Karpas-422 (cell line): ENCODE results near the gene SCN5A. TPM values are rescaled to one million over a fixed set of nuclear protein-coding genes. Genes with fewer than 3 reads are reported as not detected.

Source experiments
- DNase-seq: peaks from one replicate; pipeline ENCODE4 v3.0.0-alpha.2; 2015
- H2AFZ ChIP-seq: fragments of 200-600 bp; sonication (generic); 2 replicates; pipeline ENCODE4 v1.6.1; 2014; ENCODE audit warnings: antibody characterized with exemption, low read length, mixed read lengths
- H3K27ac ChIP-seq: fragments of 200-600 bp; sonication (generic); 2 replicates; pipeline ENCODE4 v1.5.1; 2014; ENCODE audit warnings: mild to moderate bottlenecking, low read length, moderate library complexity
- H3K27me3 ChIP-seq: fragments of 200-600 bp; sonication (generic); 2 replicates; pipeline ENCODE4 v1.6.1; 2014; ENCODE audit warnings: low read length, mixed read lengths
- H3K36me3 ChIP-seq: fragments of 200-600 bp; sonication (generic); 2 replicates; pipeline ENCODE4 v1.6.1; 2014; ENCODE audit warnings: low read length, mixed read lengths; ENCODE audit not compliant: insufficient read depth
- H3K4me1 ChIP-seq: fragments of 200-600 bp; sonication (generic); 2 replicates; pipeline ENCODE4 v1.6.1; 2014; ENCODE audit warnings: mild to moderate bottlenecking, low read length, mixed read lengths
- H3K4me2 ChIP-seq: fragments of 200-600 bp; sonication (generic); 2 replicates; pipeline ENCODE4 v1.6.1; 2014; ENCODE audit warnings: low read length, low read depth, mild to moderate bottlenecking; ENCODE audit not compliant: poor library complexity, severe bottlenecking
- H3K4me3 ChIP-seq: fragments of 200-600 bp; sonication (generic); 2 replicates; pipeline ENCODE4 v1.5.1; 2014; ENCODE audit warnings: mild to moderate bottlenecking, antibody characterized with exemption, low read length, mixed read lengths
- H3K79me2 ChIP-seq: fragments of 200-600 bp; sonication (generic); 2 replicates; pipeline ENCODE4 v1.6.1; 2014; ENCODE audit warnings: mild to moderate bottlenecking, low read length, mixed read lengths
- H3K9ac ChIP-seq: fragments of 200-600 bp; sonication (generic); 2 replicates; pipeline ENCODE4 v1.6.0; 2014; ENCODE audit warnings: low read length
- H3K9me2 ChIP-seq: fragments of 200-600 bp; sonication (generic), shearing (Covaris generic); replicated peaks from 2 replicates; pipeline ENCODE4 v1.6.0; 2014; ENCODE audit warnings: mild to moderate bottlenecking, low read length, moderate library complexity; ENCODE audit not compliant: insufficient read depth
- H3K9me3 ChIP-seq: fragments of 300-700, 200-600 bp; sonication (generic); 2 replicates; pipeline ENCODE4 v1.6.1; 2014; ENCODE audit warnings: low read length, mixed read lengths
- H4K20me1 ChIP-seq: fragments of 200-600 bp; sonication (generic); 2 replicates; pipeline ENCODE4 v1.6.1; 2014; ENCODE audit warnings: mild to moderate bottlenecking, antibody characterized with exemption, low read length, low read depth; ENCODE audit not compliant: insufficient read depth
- total RNA-seq: library from RNA; depleted of rRNA; stranded (reverse); fragments of >200 nt; shearing (Covaris generic); gene quantifications from 2 replicates; pipeline ENCODE4 v1.2.3, GENCODE V29; 2014; ENCODE audit warnings: low replicate concordance

SCN5A gene
- total RNA-seq, 1 experiment from 2014 or later: not detected

DNA sequence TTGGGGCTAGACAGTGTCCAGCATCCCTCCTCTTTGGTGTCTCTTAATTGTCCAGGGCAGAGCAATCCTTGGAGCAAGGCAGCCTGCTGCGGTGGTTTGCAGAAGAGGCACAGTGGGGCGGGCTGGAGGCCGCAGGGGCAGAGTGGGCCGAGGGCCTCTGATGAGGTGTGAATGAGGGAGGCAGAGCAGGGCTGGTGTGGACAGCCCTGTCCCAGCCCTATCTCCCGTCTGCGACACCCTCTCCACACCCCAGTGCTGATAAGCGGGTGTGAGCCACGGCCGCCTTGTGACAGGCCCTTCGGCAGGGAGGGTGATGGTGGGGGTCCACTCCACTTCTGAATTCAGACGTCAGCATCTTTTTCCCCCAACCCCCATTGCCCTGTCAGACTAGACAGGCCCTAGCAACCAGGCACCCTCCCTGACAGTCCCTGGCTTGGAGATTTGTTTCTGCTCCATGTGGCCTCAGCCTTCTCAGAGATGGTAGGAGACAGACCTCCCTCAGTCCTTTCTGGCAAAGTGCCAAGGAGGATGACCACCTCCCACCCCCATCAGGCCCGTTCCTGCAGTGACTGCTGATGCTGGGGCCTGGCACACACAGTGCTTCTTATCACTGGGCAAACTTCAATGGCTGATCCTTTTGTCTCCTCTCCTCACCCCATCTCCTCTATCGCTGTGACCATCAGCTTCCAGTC, 116.1 kb downstream of the SCN5A start:
- Histone ChIP-seq H3K79me2 (no peaks in the 10 kb centered on the region), H3K27me3 (no peaks in the 10 kb centered on the region), H3K9me3 (no peaks in the 10 kb centered on the region), H2AFZ (no peak overlapping the region), H3K9ac (no peak overlapping the region), H3K9me2 (no peaks in the 10 kb centered on the region), H3K36me3 (no peaks in the 10 kb centered on the region), H4K20me1 (no peaks in the 10 kb centered on the region), H3K27ac (no peak overlapping the region), H3K4me2 (no peak overlapping the region), H3K4me1 (no peaks in the 10 kb centered on the region), H3K4me3 (no peak overlapping the region)
- DNase-seq: no peak

DNA sequence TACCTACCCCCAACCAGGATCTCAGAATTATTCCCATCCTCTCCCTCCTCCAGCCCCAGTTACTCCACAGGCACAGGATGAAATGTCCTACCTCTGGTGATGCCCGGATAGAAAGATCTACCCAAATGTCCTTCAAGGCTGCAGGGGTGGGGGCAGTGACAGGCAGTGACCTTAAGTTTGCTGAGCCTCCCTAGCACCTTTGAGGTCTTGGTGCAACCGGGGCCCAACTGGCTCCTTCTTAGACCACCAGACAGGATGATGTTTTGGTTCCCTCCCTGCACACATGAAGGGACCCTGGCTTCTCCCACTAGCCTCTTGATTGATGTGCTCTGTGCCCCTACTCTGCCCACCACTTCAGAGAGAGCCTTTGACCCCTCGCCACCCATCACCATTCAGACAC, 117.0 kb downstream of the SCN5A start:
- H3K9me3 ChIP-seq: no peaks in the 10 kb centered on the region
- no peak overlapping the region for H3K4me3 ChIP-seq
- H3K4me2 ChIP-seq: no peak overlapping the region
- no peaks in the 10 kb centered on the region for H3K4me1 ChIP-seq
- H3K27ac ChIP-seq: no peak overlapping the region
- no peaks in the 10 kb centered on the region for H3K9me2 ChIP-seq
- no peaks in the 10 kb centered on the region for H3K79me2 ChIP-seq
- H3K27me3 ChIP-seq: no peaks in the 10 kb centered on the region
- H4K20me1 ChIP-seq: no peaks in the 10 kb centered on the region
- no peak overlapping the region for H3K9ac ChIP-seq
- peaks cover 4% of the 10 kb centered on the region; the same call in 1 of the 2 replicates for H3K36me3 ChIP-seq
- DNase-seq: no peak
- no peak overlapping the region for H2AFZ ChIP-seq

DNA sequence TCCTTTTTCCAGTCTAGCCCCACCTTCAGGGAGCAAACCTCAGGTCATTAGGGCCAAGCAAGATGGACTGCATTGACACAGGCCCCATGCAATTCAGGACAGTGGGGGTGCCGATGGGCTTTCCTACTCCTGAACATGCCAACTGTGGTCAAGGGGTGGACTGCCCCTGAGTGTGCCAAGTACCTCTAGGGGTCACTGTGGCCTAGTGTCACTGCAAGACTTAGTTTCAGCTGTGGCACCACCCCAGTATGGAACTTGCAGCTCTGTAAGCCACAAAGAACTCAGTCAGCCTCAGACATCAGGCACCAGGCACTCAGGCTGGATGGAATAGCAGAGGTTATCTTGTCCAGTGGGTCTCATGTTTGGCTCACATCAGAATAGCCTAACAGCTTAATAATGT, 121.0 kb downstream of the SCN5A start:
- Histone ChIP-seq H3K36me3 (peaks cover 24% of the 10 kb centered on the region; the same call in 1 of the 2 replicates), H3K27ac (no peak overlapping the region), H3K9me2 (no peaks in the 10 kb centered on the region), H2AFZ (no peak overlapping the region), H3K9ac (no peak overlapping the region), H3K27me3 (no peaks in the 10 kb centered on the region), H4K20me1 (no peaks in the 10 kb centered on the region), H3K4me1 (no peaks in the 10 kb centered on the region), H3K4me2 (no peak overlapping the region), H3K79me2 (no peaks in the 10 kb centered on the region), H3K9me3 (no peaks in the 10 kb centered on the region), H3K4me3 (no peak overlapping the region)
- peak; percentile 48 for DNase-seq

DNA sequence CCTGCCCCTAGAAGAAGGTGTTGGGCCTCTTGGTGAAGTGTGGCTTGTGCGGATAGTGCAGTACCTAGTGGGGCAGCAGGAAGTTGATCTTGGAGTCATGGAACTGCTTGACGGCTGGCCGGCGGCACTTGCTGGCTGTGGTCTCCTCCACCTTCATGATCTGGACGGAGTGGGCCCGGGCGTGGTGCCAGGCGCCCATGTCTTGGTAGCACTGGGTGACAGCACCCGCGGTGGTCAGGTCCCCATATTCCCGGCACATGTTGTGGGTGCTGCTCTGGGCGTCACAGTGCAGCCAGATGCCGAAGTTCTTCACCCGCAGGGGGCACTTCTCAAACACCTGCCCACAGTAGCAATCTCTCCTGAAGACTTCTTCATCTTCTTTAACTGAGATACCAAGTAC, 122.7 kb downstream of the SCN5A start:
- H3K9me2 ChIP-seq: no peaks in the 10 kb centered on the region
- no peak overlapping the region for H3K9ac ChIP-seq
- H3K27me3 ChIP-seq: no peaks in the 10 kb centered on the region
- no peak overlapping the region for H3K4me3 ChIP-seq
- H3K79me2 ChIP-seq: 0 out of 2 replicates have a peak, but pooled peaks cover under 1% of the 10 kb centered on the region
- H3K4me2 ChIP-seq: no peak overlapping the region
- H3K4me1 ChIP-seq: no peaks in the 10 kb centered on the region
- H3K36me3 ChIP-seq: peaks cover 34% of the 10 kb centered on the region; the same call in 1 of the 2 replicates
- H3K27ac ChIP-seq: no peak overlapping the region
- H4K20me1 ChIP-seq: no peaks in the 10 kb centered on the region
- H3K9me3 ChIP-seq: no peaks in the 10 kb centered on the region
- H2AFZ ChIP-seq: no peak overlapping the region
- no peak for DNase-seq

DNA sequence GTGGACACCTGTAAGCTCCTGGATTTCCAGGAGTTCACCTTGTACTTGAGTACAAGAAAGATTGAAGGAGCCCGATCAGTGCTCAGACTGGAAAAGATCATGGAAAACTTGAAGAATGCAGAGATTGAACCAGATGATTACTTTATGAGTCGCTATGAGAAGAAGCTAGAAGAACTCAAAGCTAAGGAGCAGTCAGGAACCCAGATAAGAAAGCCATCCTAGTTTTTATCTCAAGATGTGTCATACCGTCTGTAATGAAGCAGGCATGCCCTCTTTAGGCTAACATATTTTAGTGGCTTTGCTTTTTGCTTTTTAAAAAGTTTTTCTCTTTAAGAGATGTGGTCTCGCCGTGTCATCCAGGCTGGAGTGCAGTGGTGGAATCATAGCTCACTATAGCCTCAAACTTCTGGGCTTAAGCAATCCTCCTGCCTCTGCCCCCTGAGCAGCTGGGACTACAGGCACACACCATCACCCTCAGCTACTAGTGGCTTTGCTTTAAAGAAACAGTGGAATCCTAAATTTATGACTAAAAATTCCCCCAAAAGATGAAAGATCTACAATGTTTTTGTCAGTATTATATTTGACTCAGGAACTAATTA, 125.2 kb downstream of the SCN5A start:
- Histone ChIP-seq H3K79me2 (0 out of 2 replicates have a peak, but pooled peaks cover 4% of the 10 kb centered on the region), H4K20me1 (0 out of 2 replicates have a peak, but pooled peaks cover 3% of the 10 kb centered on the region), H3K4me2 (no peak overlapping the region), H3K27ac (no peak overlapping the region), H3K4me3 (no peak overlapping the region), H2AFZ (no peak overlapping the region), H3K9ac (no peak overlapping the region), H3K9me2 (no peaks in the 10 kb centered on the region), H3K27me3 (no peaks in the 10 kb centered on the region), H3K9me3 (no peaks in the 10 kb centered on the region), H3K36me3 (peaks cover 37% of the 10 kb centered on the region; the same call in 1 of the 2 replicates), H3K4me1 (no peaks in the 10 kb centered on the region)
- no peak for DNase-seq

DNA sequence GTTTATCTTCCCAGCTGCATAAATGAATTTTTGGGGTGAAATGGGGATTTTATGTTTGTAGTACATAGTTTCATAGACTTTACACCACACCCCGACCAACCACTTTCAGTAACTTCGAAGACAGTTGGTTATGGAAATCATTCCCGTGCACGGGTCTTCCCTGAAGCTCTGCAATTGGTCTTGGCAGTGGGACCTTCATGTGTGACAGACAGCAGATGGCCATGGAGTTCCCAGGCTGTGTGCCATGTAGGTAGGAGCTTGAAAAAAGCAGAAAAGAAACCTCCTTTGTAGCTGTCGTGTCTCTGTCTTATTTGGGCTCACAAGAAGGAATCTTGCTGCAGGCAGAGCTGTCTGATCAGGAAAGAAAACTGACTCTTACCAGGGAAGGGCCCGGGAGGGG, 127.5 kb downstream of the SCN5A start:
- Histone ChIP-seq H3K4me1 (no peaks in the 10 kb centered on the region), H3K9me2 (no peaks in the 10 kb centered on the region), H3K4me3 (no peak overlapping the region), H3K9ac (no peak overlapping the region), H3K9me3 (no peaks in the 10 kb centered on the region), H3K27ac (no peak overlapping the region), H3K36me3 (peaks cover 34% of the 10 kb centered on the region; the same call in 1 of the 2 replicates), H2AFZ (no peak overlapping the region), H3K4me2 (no peak overlapping the region), H3K79me2 (0 out of 2 replicates have a peak, but pooled peaks cover 4% of the 10 kb centered on the region), H3K27me3 (no peaks in the 10 kb centered on the region), H4K20me1 (0 out of 2 replicates have a peak, but pooled peaks cover 3% of the 10 kb centered on the region)
- DNase-seq: no peak

DNA sequence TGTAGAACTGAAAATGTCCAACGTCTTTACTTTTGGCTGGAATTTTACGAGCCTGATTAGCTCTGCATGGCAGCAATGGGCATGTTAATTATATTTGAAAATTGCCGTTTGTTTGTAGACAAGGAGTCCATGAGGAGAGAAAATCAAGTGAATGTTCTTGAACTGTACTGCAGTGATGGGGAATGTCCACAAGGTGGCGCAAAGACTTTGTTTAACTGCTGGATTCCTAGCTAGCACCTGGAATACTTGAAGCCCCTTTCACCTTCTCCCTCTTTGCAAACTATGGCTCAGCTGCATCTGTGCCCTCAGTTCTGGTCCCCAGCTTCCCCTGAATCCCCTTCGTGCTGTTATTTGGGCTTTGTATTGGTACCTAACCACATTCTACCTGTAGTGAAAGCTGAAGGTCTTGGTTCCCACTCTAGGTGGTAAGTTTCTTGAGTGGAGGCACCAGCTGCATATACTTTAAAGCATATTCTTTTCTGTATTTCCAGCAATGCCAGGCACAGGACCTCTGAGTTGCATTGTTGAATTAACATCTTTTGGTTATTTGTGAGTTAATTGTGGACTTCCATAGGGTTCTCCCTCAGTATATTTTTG, 128.0 kb downstream of the SCN5A start:
- H3K4me2 ChIP-seq: no peak overlapping the region

DNA sequence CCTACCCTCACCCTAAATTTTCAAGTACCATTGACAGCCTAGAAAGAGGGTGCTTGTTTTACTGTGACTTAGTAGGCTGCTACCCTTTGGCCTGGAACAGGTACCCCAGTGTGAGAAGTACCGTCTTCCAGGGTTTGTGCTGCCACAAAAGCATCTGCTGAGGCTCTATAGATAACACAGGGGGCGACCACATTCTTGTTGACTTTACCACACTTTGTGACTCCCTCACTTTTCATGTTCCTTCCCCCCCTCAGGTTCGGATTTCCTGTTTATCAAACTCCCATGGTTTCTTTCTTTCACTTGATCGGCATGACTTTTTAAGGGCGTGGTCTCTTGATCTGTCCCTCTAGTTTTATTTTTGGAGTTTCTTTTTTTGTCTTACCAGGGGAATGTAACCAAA, 129.8 kb downstream of the SCN5A start:
- Histone ChIP-seq H3K9me3 (no peaks in the 10 kb centered on the region), H3K27ac (no peak overlapping the region), H2AFZ (no peak overlapping the region), H3K9me2 (no peaks in the 10 kb centered on the region), H4K20me1 (0 out of 2 replicates have a peak, but pooled peaks cover 3% of the 10 kb centered on the region), H3K27me3 (no peaks in the 10 kb centered on the region), H3K79me2 (0 out of 2 replicates have a peak, but pooled peaks cover 4% of the 10 kb centered on the region), H3K4me1 (no peaks in the 10 kb centered on the region), H3K4me3 (no peak overlapping the region), H3K9ac (no peak overlapping the region), H3K36me3 (peaks cover 25% of the 10 kb centered on the region; the same call in 1 of the 2 replicates), H3K4me2 (no peak overlapping the region)
- DNase-seq: no peak

More for the DNA sequence above, 128.0 kb downstream of the SCN5A start:
- no peaks in the 10 kb centered on the region for H3K9me3 ChIP-seq
- H3K79me2 ChIP-seq: 0 out of 2 replicates have a peak, but pooled peaks cover 4% of the 10 kb centered on the region
- no peaks in the 10 kb centered on the region for H3K4me1 ChIP-seq
- H3K9ac ChIP-seq: no peak overlapping the region
- H3K27me3 ChIP-seq: no peaks in the 10 kb centered on the region
- H3K36me3 ChIP-seq: peaks cover 34% of the 10 kb centered on the region; the same call in 1 of the 2 replicates
- H4K20me1 ChIP-seq: 0 out of 2 replicates have a peak, but pooled peaks cover 3% of the 10 kb centered on the region
- DNase-seq: peak; percentile 82
- H2AFZ ChIP-seq: no peak overlapping the region
- H3K27ac ChIP-seq: no peak overlapping the region
- H3K9me2 ChIP-seq: no peaks in the 10 kb centered on the region
- no peak overlapping the region for H3K4me3 ChIP-seq
